Stomach (tissue), 4 donors: ENCODE measurements around the gene ORC3.

ENCODE experiments used
- POLR2A ChIP-seq, 4 donors: fragments of 450-650 bp; IDR thresholded peaks; one replicate each; pipeline ENCODE4 v1.6.1; 2016; ENCODE audit warnings: antibody characterized with exemption in 4 of 4, control low read depth in 2 of 4, mild to moderate bottlenecking in 1 of 4, moderate library complexity in 1 of 4
- TF ChIP-seq, protein P1 (sequence below), 7 experiments: fragments of 450-650 bp in 4 of 7; fragments of 200-600 bp in 3 of 7; sonication (generic) in 3 of 7; IDR thresholded peaks; one replicate each; pipeline ENCODE4 v1.5.1; 2016 to 2019; ENCODE audit warnings: antibody characterized with exemption in 7 of 7, control low read depth in 2 of 7, mild to moderate bottlenecking in 1 of 7

DNA sequence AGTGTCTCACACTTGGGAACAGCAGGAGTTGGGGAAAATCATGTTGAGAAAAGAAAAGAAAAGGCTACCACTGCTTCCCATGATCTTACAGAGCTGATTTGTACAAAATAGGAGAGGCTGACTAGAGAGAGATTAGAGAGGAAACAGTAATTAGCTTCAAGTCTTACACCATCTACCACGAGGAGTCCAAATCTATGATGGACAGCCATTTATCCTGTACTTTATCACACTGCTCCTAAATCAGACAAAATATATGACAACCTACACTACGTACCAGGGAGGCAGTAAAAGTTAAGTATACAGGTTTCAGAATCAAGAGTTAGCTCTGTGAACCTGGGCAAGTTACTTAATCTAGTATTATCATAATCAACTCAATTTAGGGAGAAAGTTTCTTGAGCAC, 38.1 kb upstream of the ORC3 start:
- TF ChIP-seq, protein P1, sequence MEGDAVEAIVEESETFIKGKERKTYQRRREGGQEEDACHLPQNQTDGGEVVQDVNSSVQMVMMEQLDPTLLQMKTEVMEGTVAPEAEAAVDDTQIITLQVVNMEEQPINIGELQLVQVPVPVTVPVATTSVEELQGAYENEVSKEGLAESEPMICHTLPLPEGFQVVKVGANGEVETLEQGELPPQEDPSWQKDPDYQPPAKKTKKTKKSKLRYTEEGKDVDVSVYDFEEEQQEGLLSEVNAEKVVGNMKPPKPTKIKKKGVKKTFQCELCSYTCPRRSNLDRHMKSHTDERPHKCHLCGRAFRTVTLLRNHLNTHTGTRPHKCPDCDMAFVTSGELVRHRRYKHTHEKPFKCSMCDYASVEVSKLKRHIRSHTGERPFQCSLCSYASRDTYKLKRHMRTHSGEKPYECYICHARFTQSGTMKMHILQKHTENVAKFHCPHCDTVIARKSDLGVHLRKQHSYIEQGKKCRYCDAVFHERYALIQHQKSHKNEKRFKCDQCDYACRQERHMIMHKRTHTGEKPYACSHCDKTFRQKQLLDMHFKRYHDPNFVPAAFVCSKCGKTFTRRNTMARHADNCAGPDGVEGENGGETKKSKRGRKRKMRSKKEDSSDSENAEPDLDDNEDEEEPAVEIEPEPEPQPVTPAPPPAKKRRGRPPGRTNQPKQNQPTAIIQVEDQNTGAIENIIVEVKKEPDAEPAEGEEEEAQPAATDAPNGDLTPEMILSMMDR (IDR thresholded peaks at IDR 0.05) = no peak
- TF ChIP-seq POLR2A (IDR thresholded peaks at IDR 0.05) = no peak
